NCI-H2196 (cell line): ENCODE results near the gene SASH1.

Source experiments
- DNase-seq: peaks from one replicate; lab custom pipeline; 2025; ENCODE audit not compliant: unreplicated experiment; lab: John Stamatoyannopoulos, UW

Gene SASH1

GRCh38 chr6:148538261-148539190 lies 195.9 kb downstream of the SASH1 start:
- DNase-seq: no peak

- DNase-seq: no peak
Observed at GRCh38 chr6:148543540-148543939, 200.9 kb downstream of the SASH1 start.

- no peak for DNase-seq
Observed at GRCh38 chr6:148544421-148544820, 201.8 kb downstream of the SASH1 start.

GRCh38 chr6:148545901-148546300 lies 203.3 kb downstream of the SASH1 start:
- DNase-seq: no peak

- no peak for DNase-seq
Observed at GRCh38 chr6:148547110-148547509, 204.5 kb downstream of the SASH1 start.

GRCh38 chr6:148548065-148548748 lies 205.6 kb downstream of the SASH1 start:
- no peak for DNase-seq

GRCh38 chr6:148548749-148549140 lies 206.1 kb downstream of the SASH1 start:
- DNase-seq: no peak

GRCh38 chr6:148550569-148550968 lies 207.9 kb downstream of the SASH1 start:
- no peak for DNase-seq

GRCh38 chr6:148551226-148551625 lies 208.6 kb downstream of the SASH1 start:
- DNase-seq: no peak

- no peak for DNase-seq
Observed at GRCh38 chr6:148556410-148556809, 213.8 kb downstream of the SASH1 start.

GRCh38 chr6:148557796-148558321 lies 215.2 kb downstream of the SASH1 start:
- DNase-seq: no peak

- DNase-seq: peak; percentile 73
Observed at GRCh38 chr6:148559848-148560433, 217.3 kb downstream of the SASH1 start.

- DNase-seq: no peak
Observed at GRCh38 chr6:148561629-148562028, 219.0 kb downstream of the SASH1 start.

- DNase-seq: no peak
Observed at GRCh38 chr6:148563066-148563465, 220.4 kb downstream of the SASH1 start.

- DNase-seq: no peak
Observed at GRCh38 chr6:148564494-148565035, 221.9 kb downstream of the SASH1 start.

- no peak for DNase-seq
Observed at GRCh38 chr6:148565321-148565926, 222.8 kb downstream of the SASH1 start.

- DNase-seq: no peak
Observed at GRCh38 chr6:148565930-148566663, 223.5 kb downstream of the SASH1 start.

GRCh38 chr6:148566664-148567350 lies 224.2 kb downstream of the SASH1 start:
- no peak for DNase-seq

GRCh38 chr6:148570456-148570855 lies 227.8 kb downstream of the SASH1 start:
- DNase-seq: no peak
